ENCODE data around the gene FKBP1A. TPM values are rescaled to one million over a fixed set of nuclear protein-coding genes. Genes with fewer than 3 reads are reported as not detected.

FKBP1A gene
- total RNA-seq, 1 experiment from 2014 or later = 209 TPM

DNA sequence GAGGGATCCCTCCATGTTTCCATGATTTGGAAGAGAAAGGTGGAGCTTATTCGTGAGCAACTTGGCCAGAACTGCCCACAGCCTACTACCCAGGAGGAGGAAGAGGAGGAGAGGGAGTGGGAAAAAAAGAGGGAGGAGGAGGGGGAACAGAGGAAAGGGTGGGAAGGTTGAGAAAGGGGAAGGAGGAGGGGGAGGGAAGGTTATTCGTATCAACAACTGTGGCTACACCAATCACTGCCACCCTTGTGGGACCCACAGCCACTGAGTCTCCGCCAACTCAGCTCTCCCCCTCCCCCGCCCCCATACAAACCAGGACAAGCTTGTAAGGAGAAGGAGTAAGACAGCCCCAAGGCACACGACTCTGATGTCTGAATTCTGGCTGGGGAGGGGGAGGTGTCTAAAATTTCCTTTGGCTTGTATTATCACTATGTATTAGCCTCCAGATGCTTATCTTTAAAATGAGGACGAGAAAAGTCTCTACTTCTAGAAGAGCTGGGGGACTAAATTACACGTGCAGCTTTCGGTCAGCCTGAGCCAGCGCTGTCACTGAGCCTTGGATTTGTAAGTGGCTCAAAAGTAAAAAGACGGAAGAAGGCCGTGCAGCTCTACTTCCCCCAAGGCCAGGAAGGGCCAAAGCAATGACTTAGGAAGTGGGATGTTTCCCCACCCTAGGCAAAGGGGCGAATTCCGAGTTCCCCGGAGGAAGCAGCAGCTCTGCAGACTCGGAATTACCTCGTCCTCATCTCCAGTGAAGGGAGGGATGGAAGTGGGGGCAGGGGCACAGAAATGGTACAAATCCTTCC lies 1.0 kb downstream of the FKBP1A start:
- TF ChIP-seq CTCF (IDR thresholded peaks at IDR 0.05; ENCODE audit: unreplicated experiment) = no peak
- Mint-ChIP-seq H3K4me1 (ENCODE audit: insufficient read depth, unreplicated experiment) (peaks cover 31% of the 10 kb centered on the region), H3K4me3 (ENCODE audit: unreplicated experiment) (peak overlapping the region; percentile 83), H3K27me3 (ENCODE audit: insufficient read depth, unreplicated experiment) (no peaks in the 10 kb centered on the region), H3K27ac (ENCODE audit: low read depth, unreplicated experiment) (peak overlapping the region; percentile 91), H3K36me3 (ENCODE audit: insufficient read depth, unreplicated experiment) (peaks cover 11% of the 10 kb centered on the region), H3K9me3 (ENCODE audit: unreplicated experiment) (no peaks in the 10 kb centered on the region)
- CTCF ChIA-PET = interaction anchor here (0.5 to 4.2 kb wide), 22 partner anchors 10 to 315 kb away, joined by 3 to 31 read pairs (median 4); no protein-coding TSS in a partner anchor
- POLR2A ChIA-PET = interaction anchor here (0.6 to 5.8 kb wide), 26 partner anchors 8 to 923 kb away, joined by 3 to 184 read pairs (median 4); partner anchors contain the start of genes NSFL1C, SDCBP2 and SNPH
- peak; percentile 56 for DNase-seq (ENCODE audit: unreplicated experiment)
- intact Hi-C loops (cut with micrococcal nuclease) = loop anchor here (2.0 to 5.0 kb wide), 3 partner anchors 45 to 111 kb away; no protein-coding TSS in a partner anchor
- BruUV-seq (replicated peaks) = TSS peak; percentile 88

GRCh38 chr20:1390581-1391403 lies 2.1 kb downstream of the FKBP1A start:
- no TSS peak for BruUV-seq (replicated peaks)
- no peaks in the 10 kb centered on the region for H3K9me3 Mint-ChIP-seq (ENCODE audit: unreplicated experiment)
- TF ChIP-seq CTCF (IDR thresholded peaks at IDR 0.05; ENCODE audit: unreplicated experiment) = no peak
- peak overlapping the region; percentile 83 for H3K4me3 Mint-ChIP-seq (ENCODE audit: unreplicated experiment)
- H3K27me3 Mint-ChIP-seq (ENCODE audit: insufficient read depth, unreplicated experiment) = no peaks in the 10 kb centered on the region
- intact Hi-C loops (cut with micrococcal nuclease) = loop anchor here (5.0 kb wide), 1 partner anchor 47 kb away; no protein-coding TSS in a partner anchor
- ChIA-PET POLR2A (interaction anchor here (0.6 to 5.8 kb wide), 17 partner anchors 9 to 924 kb away, joined by 3 to 184 read pairs (median 5); partner anchors contain the start of genes NSFL1C, SDCBP2 and SNPH), CTCF (interaction anchor here (0.5 to 4.2 kb wide), 15 partner anchors 11 to 386 kb away, joined by 3 to 31 read pairs (median 4); no protein-coding TSS in a partner anchor)
- H3K27ac Mint-ChIP-seq (ENCODE audit: low read depth, unreplicated experiment) = peak overlapping the region; percentile 91
- DNase-seq (ENCODE audit: unreplicated experiment) = no peak
- peaks cover 40% of the 10 kb centered on the region for H3K4me1 Mint-ChIP-seq (ENCODE audit: insufficient read depth, unreplicated experiment)
- H3K36me3 Mint-ChIP-seq (ENCODE audit: insufficient read depth, unreplicated experiment) = peaks cover 14% of the 10 kb centered on the region

DNA sequence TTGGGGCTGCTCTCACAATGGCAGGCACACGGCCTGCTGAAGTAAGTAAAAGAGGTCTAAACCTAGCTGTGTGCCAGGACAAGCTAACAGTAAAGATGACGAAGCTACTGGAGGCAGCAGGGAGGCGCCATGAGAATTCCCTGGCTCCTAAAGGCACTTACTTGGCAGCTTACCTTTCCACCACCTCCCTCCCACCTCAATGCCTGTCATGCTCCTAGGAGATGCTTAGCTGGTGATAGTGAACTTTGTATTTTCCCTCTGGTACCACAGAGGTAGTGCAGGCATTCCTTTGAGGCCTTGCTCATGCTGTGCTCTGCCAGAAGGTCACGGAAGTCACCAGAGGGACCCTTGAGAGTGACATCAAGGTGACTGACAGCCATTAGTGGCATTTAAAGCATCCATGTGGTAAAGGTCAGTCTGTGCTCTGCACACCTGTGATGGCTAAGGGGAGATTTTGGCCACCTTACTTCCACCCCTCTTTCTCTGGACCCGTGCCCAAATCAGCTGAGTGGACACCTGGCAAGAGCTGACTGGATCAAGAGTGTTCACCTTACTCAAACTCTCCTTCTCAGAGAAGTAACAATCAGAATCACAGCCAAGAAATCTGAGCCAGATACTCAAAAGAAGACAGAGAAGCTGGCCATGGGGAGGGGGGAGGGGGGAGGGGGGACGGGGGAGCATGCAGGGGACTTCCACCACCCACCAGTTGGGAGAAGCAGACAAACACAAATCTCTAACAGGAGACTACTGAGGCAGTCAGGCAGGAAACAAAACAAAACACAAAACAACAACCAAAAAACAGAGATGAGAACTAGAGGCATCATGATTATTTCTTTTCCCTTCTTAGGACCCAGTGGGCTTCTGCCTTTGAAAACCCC lies 2.9 kb downstream of the FKBP1A start:
- intact Hi-C loops (cut with micrococcal nuclease) = loop anchor here (5.0 kb wide), 1 partner anchor 47 kb away; no protein-coding TSS in a partner anchor
- peak overlapping the region; percentile 83 for H3K4me3 Mint-ChIP-seq (ENCODE audit: unreplicated experiment)
- TF ChIP-seq CTCF (IDR thresholded peaks at IDR 0.05; ENCODE audit: unreplicated experiment) = no peak
- H3K9me3 Mint-ChIP-seq (ENCODE audit: unreplicated experiment) = no peaks in the 10 kb centered on the region
- peak; percentile 38 for DNase-seq (ENCODE audit: unreplicated experiment)
- peaks cover 18% of the 10 kb centered on the region for H3K36me3 Mint-ChIP-seq (ENCODE audit: insufficient read depth, unreplicated experiment)
- H3K4me1 Mint-ChIP-seq (ENCODE audit: insufficient read depth, unreplicated experiment) = peaks cover 46% of the 10 kb centered on the region
- ChIA-PET CTCF (interaction anchor here (0.7 to 4.2 kb wide), 7 partner anchors 47 to 387 kb away, joined by 4 to 31 read pairs (median 5); no protein-coding TSS in a partner anchor), POLR2A (interaction anchor here (0.7 to 5.8 kb wide), 6 partner anchors 10 to 108 kb away, joined by 3 to 184 read pairs (median 11); partner anchors contain the start of genes NSFL1C and SDCBP2)
- peak overlapping the region; percentile 91 for H3K27ac Mint-ChIP-seq (ENCODE audit: low read depth, unreplicated experiment)
- no peaks in the 10 kb centered on the region for H3K27me3 Mint-ChIP-seq (ENCODE audit: insufficient read depth, unreplicated experiment)
- BruUV-seq (replicated peaks) = no TSS peak

Measured in MCF 10A (cell line).